SK-N-SH (cell line): Measurements from ENCODE around the gene NOL6. TPM values are rescaled to one million over a fixed set of nuclear protein-coding genes. Genes with fewer than 3 reads are reported as not detected.

Experiments used
- CTCF ChIA-PET: fragments of 300-600, 350-600 bp; formaldehyde crosslinking; extraction: SDS; loops from one replicate; lab custom pipeline; 2021; lab: Yijun Ruan, JAX
- POLR2A ChIA-PET: fragments of 350-600 bp; sonication (Branson Sonifier 250); formaldehyde crosslinking; extraction: SDS; loops from one replicate; lab custom pipeline; 2020; ENCODE audit warnings: antibody characterized with exemption, inconsistent platforms; lab: Yijun Ruan, JAX
- DNase-seq: peaks from one replicate; pipeline ENCODE4 v3.0.0; 2012
- H2AFZ ChIP-seq: fragments of 200-600 bp; sonication (generic); 2 replicates; pipeline ENCODE4 v1.8.1; 2016; ENCODE audit warnings: antibody characterized with exemption, mild to moderate bottlenecking, low read depth
- H3F3A ChIP-seq: fragments of 200-600 bp; sonication (generic); replicated peaks from 2 replicates; pipeline ENCODE3; 2016; ENCODE audit warnings: antibody characterized with exemption, mild to moderate bottlenecking; ENCODE audit not compliant: insufficient read depth
- H3K27ac ChIP-seq, 2 experiments: fragments of 200-500 bp in 1 of 2; fragments of 200-600 bp in 1 of 2; sonication (Bioruptor generic) in 1 of 2; sonication (generic), shearing (Covaris generic) in 1 of 2; 2 replicates each; pipeline versions ENCODE4 v1.5.1 to v1.6.1; 2014 to 2016; ENCODE audit warnings: low read depth in 2 of 2, inconsistent platforms in 1 of 2, low read length in 1 of 2, mild to moderate bottlenecking in 1 of 2, mixed read lengths in 1 of 2
- H3K27me3 ChIP-seq: fragments of 200-600 bp; sonication (generic), shearing (Covaris generic); 2 replicates; pipeline ENCODE4 v1.6.1; 2016; ENCODE audit warnings: mixed run types; ENCODE audit not compliant: insufficient read depth
- H3K36me3 ChIP-seq, 2 experiments: fragments of 200-500 bp in 1 of 2; fragments of 200-600 bp in 1 of 2; sonication (Bioruptor generic) in 1 of 2; sonication (generic) in 1 of 2; replicated peaks in 1 of 2; 2 replicates each; pipeline versions ENCODE3 to v1.5.1; 2014 to 2016; ENCODE audit warnings: low read length in 1 of 2, mild to moderate bottlenecking in 1 of 2; ENCODE audit not compliant: insufficient read depth in 2 of 2, control insufficient read depth in 1 of 2
- H3K4me1 ChIP-seq, 2 experiments: fragments of 200-500 bp in 1 of 2; fragments of 200-600 bp in 1 of 2; sonication (Bioruptor generic) in 1 of 2; sonication (generic), shearing (Covaris generic) in 1 of 2; 2 replicates each; pipeline versions ENCODE4 v1.5.1 to v1.6.1; 2014 to 2016; ENCODE audit warnings: low read depth in 1 of 2, low read length in 1 of 2, mixed run types in 1 of 2; ENCODE audit not compliant: insufficient read depth in 2 of 2, control insufficient read depth in 1 of 2
- H3K4me2 ChIP-seq: fragments of 200-600 bp; sonication (generic), shearing (Covaris generic); 2 replicates; pipeline ENCODE4 v1.6.1; 2017; ENCODE audit warnings: mixed run types
- H3K4me3 ChIP-seq, 2 experiments: fragments of 200-500 bp in 1 of 2; fragments of 200-600 bp in 1 of 2; sonication (Bioruptor generic) in 1 of 2; sonication (generic), shearing (Covaris generic) in 1 of 2; 2 replicates each; pipeline versions ENCODE4 v1.5.1 to v1.8.1; 2014 to 2016; ENCODE audit warnings: low read depth in 2 of 2, inconsistent platforms in 1 of 2, low read length in 1 of 2, mild to moderate bottlenecking in 1 of 2, mixed read lengths in 1 of 2, moderate library complexity in 1 of 2
- H3K79me2 ChIP-seq: fragments of 200-600 bp; sonication (generic); 2 replicates; pipeline ENCODE4 v1.8.1; 2017; ENCODE audit warnings: mild to moderate bottlenecking; ENCODE audit not compliant: insufficient read depth
- H3K9ac ChIP-seq: fragments of 200-600 bp; sonication (generic); 2 replicates; pipeline ENCODE4 v1.6.1; 2017; ENCODE audit warnings: mixed run types
- H3K9me2 ChIP-seq: fragments of 200-600 bp; sonication (generic); 2 replicates; pipeline ENCODE4 v1.6.1; 2017; ENCODE audit warnings: mixed run types
- H3K9me3 ChIP-seq: fragments of 200-600 bp; sonication (generic); 2 replicates; pipeline ENCODE4 v1.6.1; 2017; ENCODE audit warnings: mixed run types, mild to moderate bottlenecking, moderate library complexity
- H4K20me1 ChIP-seq: fragments of 200-600 bp; sonication (generic); 2 replicates; pipeline ENCODE4 v1.6.1; 2017; ENCODE audit warnings: mild to moderate bottlenecking, mixed run types; ENCODE audit not compliant: insufficient read depth
- CTCF ChIP-seq: fragments of 200-600 bp; sonication (generic); IDR thresholded peaks from 2 replicates; pipeline ENCODE4 v1.6.1; 2017; ENCODE audit warnings: antibody characterized with exemption, mild to moderate bottlenecking, moderate library complexity
- EP300 ChIP-seq, 2 experiments: IDR thresholded peaks; 2 replicates each; pipeline versions ENCODE4 v1.4.0 to v1.6.1; 2012; ENCODE audit warnings: borderline replicate concordance in 1 of 2, low read depth in 1 of 2, low read length in 1 of 2
- IRF3 ChIP-seq: fragments of 150-350 bp; IDR thresholded peaks from 2 replicates; pipeline ENCODE4 v1.6.1; 2016; ENCODE audit warnings: mild to moderate bottlenecking, low read depth, low read length
- RAD21 ChIP-seq: IDR thresholded peaks from 2 replicates; pipeline ENCODE4 v1.6.1; 2012; ENCODE audit warnings: mild to moderate bottlenecking, low read length
- RFX5 ChIP-seq: IDR thresholded peaks from 2 replicates; pipeline ENCODE4 v1.6.1; 2012; ENCODE audit warnings: mild to moderate bottlenecking, improper control_type of control experiment, low read length
- SMC3 ChIP-seq: IDR thresholded peaks from 2 replicates; pipeline ENCODE4 v1.6.1; 2012; ENCODE audit warnings: low read depth, low read length, improper control_type of control experiment
- TAF1 ChIP-seq: IDR thresholded peaks from 2 replicates; pipeline ENCODE4 v1.6.1; 2012; ENCODE audit warnings: low read depth, mild to moderate bottlenecking, low read length, moderate library complexity, borderline replicate concordance
- TEAD4 ChIP-seq: IDR thresholded peaks from 2 replicates; pipeline ENCODE4 v1.4.0; 2012; ENCODE audit warnings: mild to moderate bottlenecking, borderline replicate concordance; ENCODE audit not compliant: insufficient read depth
- WGBS: methylation state at CpG from one replicate; pipeline ENCODE4 v1.1.6; 2017; ENCODE audit warnings: low lambda C conversion rate; 5-methylcytosine and 5-hydroxymethylcytosine counted together
- polyA plus RNA-seq, 3 experiments: library from polyadenylated mRNA; depleted of rRNA; stranded (reverse); fragments of >200 nt; gene quantifications; 2 replicates each; pipeline ENCODE4 v1.2.3, GENCODE V29; 2012

Gene NOL6
- polyA plus RNA-seq, 1 of the 3 experiments (the other 2 are of a cell fraction): 52.2 TPM

GRCh38 chr9:33466565-33467495 lies 6.9 kb downstream of the NOL6 start:
- Histone ChIP-seq H3K9me2 (no peaks in the 10 kb centered on the region), H3K27ac (no peak overlapping the region), H3K9ac (no peak overlapping the region), H3K27me3 (no peaks in the 10 kb centered on the region), H3K4me3 (peak overlapping the region in 1 of 2 experiments; percentile 14; a peak in 1 of 4 replicates), H3K79me2 (peaks cover 17% of the 10 kb centered on the region), H3F3A (no peaks in the 10 kb centered on the region), H3K9me3 (no peaks in the 10 kb centered on the region), H3K36me3 (peaks cover 60 to 93% of the 10 kb centered on the region in 2 experiments), H2AFZ (no peak overlapping the region), H4K20me1 (0 out of 2 replicates have a peak, but pooled peaks cover 4% of the 10 kb centered on the region), H3K4me2 (no peak overlapping the region), H3K4me1 (no peaks in the 10 kb centered on the region; a peak in 1 of 4 replicates)
- peak; percentile 86 for DNase-seq
- ChIA-PET POLR2A (interaction anchor here (0.8 to 2.0 kb wide), 3 partner anchors 8 to 64 kb away, joined by 3 to 7 read pairs (median 4); no protein-coding TSS in a partner anchor), CTCF (interaction anchor here (0.6 to 7.9 kb wide), 38 partner anchors 8 to 417 kb away, joined by 3 to 135 read pairs (median 4); partner anchors contain the start of genes ANKRD18B, AQP3 and AQP7)
- TF ChIP-seq EP300 (IDR thresholded peaks at IDR 0.05; ENCODE audit: borderline replicate concordance in 1 of 2, low read depth in 1 of 2, low read length in 1 of 2) (no peak), SMC3 (peak; percentile 87), CTCF (peak; percentile 90), RAD21 (peak; percentile 75)
- 67% methylated on average over 9 of the region's 24 CpGs for WGBS

GRCh38 chr9:33465596-33466564 lies 7.8 kb downstream of the NOL6 start:
- Histone ChIP-seq H3K27ac (no peak overlapping the region), H3K27me3 (no peaks in the 10 kb centered on the region), H3K4me3 (no peak overlapping the region), H3K4me1 (no peaks in the 10 kb centered on the region), H3K4me2 (no peak overlapping the region), H3K36me3 (peaks cover 54 to 92% of the 10 kb centered on the region in 2 experiments), H3K9ac (no peak overlapping the region), H3F3A (no peaks in the 10 kb centered on the region), H3K9me2 (no peaks in the 10 kb centered on the region), H2AFZ (no peak overlapping the region), H3K9me3 (no peaks in the 10 kb centered on the region), H4K20me1 (0 out of 2 replicates have a peak, but pooled peaks cover 4% of the 10 kb centered on the region), H3K79me2 (peaks cover 8% of the 10 kb centered on the region; the same call in 1 of the 2 replicates)
- ChIA-PET CTCF (interaction anchor here (0.6 to 7.9 kb wide), 33 partner anchors 7 to 418 kb away, joined by 3 to 135 read pairs (median 5); partner anchors contain the start of genes ANKRD18B, AQP3 and AQP7), POLR2A (interaction anchor here (0.8 to 2.0 kb wide), 2 partner anchors 8 to 63 kb away, joined by 3 to 7 read pairs; no protein-coding TSS in a partner anchor)
- WGBS: 96% methylated on average over 19 of the region's 27 CpGs
- peak; percentile 9 for DNase-seq
- TF ChIP-seq RFX5 (no peak), TAF1 (no peak), TEAD4 (no peak), IRF3 (no peak)
